Measurements from ENCODE around the gene POU2F3. TPM values are rescaled to one million over a fixed set of nuclear protein-coding genes. Genes with fewer than 3 reads are reported as not detected.

Gene POU2F3
- total and polyA plus RNA-seq, 2 of the 13 experiments (the other 11 are each of a cell fraction or from before 2014, with no cell fraction given), result not detected

- no peaks in the 10 kb centered on the region for H3K9me3 ChIP-seq (ENCODE audit: low read length)
- BruUV-seq (replicated peaks), result no TSS peak
- no peaks in the 10 kb centered on the region for H4K20me1 ChIP-seq (ENCODE audit: insufficient read depth, low read length)
- intact Hi-C loops (cut with micrococcal nuclease; ENCODE audit: unreplicated experiment) (no loop called here), in situ Hi-C loops (cut with HindIII; ENCODE audit: extremely low pct_ligation_motif_present, low pct_unique_long_range_greater_than_20kb) (no loop called here)
- DNase-seq (ENCODE audit: low spot score) (no peak), FAIRE-seq (no peak), ATAC-seq (no peak)
- no peak overlapping the region for H3K27ac ChIP-seq (ENCODE audit: extremely low read length, insufficient read depth, low read length)
- ChIA-PET POLR2A (no interaction called here), CTCF (ENCODE audit: low intra/inter-chr PET ratio, low total read pairs) (no interaction called here)
- H3K4me3 ChIP-seq (replicated peaks in 1 of 3; ENCODE audit: insufficient read depth in 1 of 3, low read depth in 2 of 3, low read length in 3 of 3), result no peak overlapping the region
- H3K9ac ChIP-seq (ENCODE audit: insufficient read depth, low read depth, low read length), result no peak overlapping the region
- no peak overlapping the region for H3K4me2 ChIP-seq (ENCODE audit: low read depth, low read length)
- 33% methylated on average over 3 of the region's 3 CpGs for WGBS (ENCODE audit: low lambda C conversion rate)
- no peaks in the 10 kb centered on the region for H3K4me1 ChIP-seq (ENCODE audit: insufficient read depth, low read length)
- TF ChIP-seq POLR2A (IDR thresholded peaks at IDR 0.05; ENCODE audit: insufficient read depth in 1 of 2, low read depth in 2 of 2, low read length in 2 of 2), result no peak
- TF ChIP-seq GTF3A (CRISPR knock-in tag; conservative IDR thresholded peaks at IDR 0.05), result no peak
- no peak for TF ChIP-seq HIVEP1 (CRISPR knock-in tag; IDR thresholded peaks at IDR 0.05)
- TF ChIP-seq, protein P1, sequence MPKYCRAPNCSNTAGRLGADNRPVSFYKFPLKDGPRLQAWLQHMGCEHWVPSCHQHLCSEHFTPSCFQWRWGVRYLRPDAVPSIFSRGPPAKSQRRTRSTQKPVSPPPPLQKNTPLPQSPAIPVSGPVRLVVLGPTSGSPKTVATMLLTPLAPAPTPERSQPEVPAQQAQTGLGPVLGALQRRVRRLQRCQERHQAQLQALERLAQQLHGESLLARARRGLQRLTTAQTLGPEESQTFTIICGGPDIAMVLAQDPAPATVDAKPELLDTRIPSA (CRISPR knock-in tag; IDR thresholded peaks at IDR 0.05; ENCODE audit: borderline replicate concordance), result no peak
- no peak for TF ChIP-seq ZNF142 (CRISPR knock-in tag; IDR thresholded peaks at IDR 0.05)
- no peak for TF ChIP-seq ZNF124 (CRISPR knock-in tag; IDR thresholded peaks at IDR 0.05)
- TF ChIP-seq ZFAT (CRISPR knock-in tag; conservative IDR thresholded peaks at IDR 0.05), result no peak
- no peak for TF ChIP-seq ZNF569 (CRISPR knock-in tag; IDR thresholded peaks at IDR 0.05; ENCODE audit: borderline replicate concordance)
- TF ChIP-seq MBNL3 (CRISPR knock-in tag; conservative IDR thresholded peaks at IDR 0.05), result no peak
- TF ChIP-seq ZBED4 (CRISPR knock-in tag; IDR thresholded peaks at IDR 0.05; ENCODE audit: borderline replicate concordance), result no peak
- no peak for TF ChIP-seq ZNF12 (CRISPR knock-in tag; IDR thresholded peaks at IDR 0.05)
- TF ChIP-seq, protein P2, sequence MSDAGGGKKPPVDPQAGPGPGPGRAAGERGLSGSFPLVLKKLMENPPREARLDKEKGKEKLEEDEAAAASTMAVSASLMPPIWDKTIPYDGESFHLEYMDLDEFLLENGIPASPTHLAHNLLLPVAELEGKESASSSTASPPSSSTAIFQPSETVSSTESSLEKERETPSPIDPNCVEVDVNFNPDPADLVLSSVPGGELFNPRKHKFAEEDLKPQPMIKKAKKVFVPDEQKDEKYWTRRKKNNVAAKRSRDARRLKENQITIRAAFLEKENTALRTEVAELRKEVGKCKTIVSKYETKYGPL (CRISPR knock-in tag; IDR thresholded peaks at IDR 0.05), result no peak
- H3K27me3 ChIP-seq (ENCODE audit: control insufficient read depth in 1 of 2, insufficient read depth in 2 of 2, low read length in 2 of 2), result peaks cover 0 to 63% of the 10 kb centered on the region in 2 experiments; a peak in 4 of 5 replicates
- H3K36me3 ChIP-seq (replicated peaks in 1 of 2; ENCODE audit: control insufficient read depth in 1 of 2, insufficient read depth in 2 of 2, low read length in 2 of 2), result no peaks in the 10 kb centered on the region
- no peaks in the 10 kb centered on the region for H3K79me2 ChIP-seq (ENCODE audit: insufficient read depth, low read length)
- H2AFZ ChIP-seq (ENCODE audit: low read length), result no peak overlapping the region
These were observed 19.3 kb downstream of the POU2F3 start for GRCh38 chr11:120259241-120259640.
